ENCODE results near the gene FLT3LG. TPM values are rescaled to one million over a fixed set of nuclear protein-coding genes. Genes with fewer than 3 reads are reported as not detected.

Gene FLT3LG
- total RNA-seq, 3 donors from 2014 or later: 3.3 to 14.8 (median 7.8) TPM

GRCh38 chr19:49475191-49475917 lies 1.3 kb downstream of the FLT3LG start:
- no peak overlapping the region for H3K4me3 ChIP-seq
- intact Hi-C loops (cut with DNase I, micrococcal nuclease): no loop called here
- TF ChIP-seq CTCF (IDR thresholded peaks at IDR 0.05): no peak
- H3K36me3 ChIP-seq (ENCODE audit: low read depth): no peaks in the 10 kb centered on the region
- H3K4me1 ChIP-seq (ENCODE audit: low read depth): peaks cover 8% of the 10 kb centered on the region
- H3K9me3 ChIP-seq: no peaks in the 10 kb centered on the region
- no peak for DNase-seq
- ATAC-seq: no peak

GRCh38 chr19:49475995-49476880 lies 2.2 kb downstream of the FLT3LG start:
- DNase-seq: peak in 1 of 3 donors; percentile 66
- H3K9me3 ChIP-seq: no peaks in the 10 kb centered on the region
- peaks cover 8% of the 10 kb centered on the region for H3K4me1 ChIP-seq (ENCODE audit: low read depth)
- H3K36me3 ChIP-seq (ENCODE audit: low read depth): no peaks in the 10 kb centered on the region
- no peak overlapping the region for H3K4me3 ChIP-seq
- intact Hi-C loops (cut with DNase I, micrococcal nuclease): no loop called here
- TF ChIP-seq CTCF (IDR thresholded peaks at IDR 0.05): peak; percentile 26
- no peak for ATAC-seq

- DNase-seq (no peak), ATAC-seq (no peak)
- H3K9me3 ChIP-seq: no peaks in the 10 kb centered on the region
- H3K4me3 ChIP-seq: no peak overlapping the region
- H3K4me1 ChIP-seq (ENCODE audit: low read depth): peaks cover 3% of the 10 kb centered on the region
- TF ChIP-seq CTCF (IDR thresholded peaks at IDR 0.05): no peak
- intact Hi-C loops (cut with DNase I, micrococcal nuclease): no loop called here
- H3K36me3 ChIP-seq (ENCODE audit: low read depth): no peaks in the 10 kb centered on the region
Observed at GRCh38 chr19:49479975-49480628, 6.1 kb downstream of the FLT3LG start.

GRCh38 chr19:49481020-49481683 lies 7.1 kb downstream of the FLT3LG start:
- H3K4me1 ChIP-seq (ENCODE audit: low read depth): peaks cover 3% of the 10 kb centered on the region
- no peak for ATAC-seq
- no peaks in the 10 kb centered on the region for H3K9me3 ChIP-seq
- H3K4me3 ChIP-seq: no peak overlapping the region
- no peaks in the 10 kb centered on the region for H3K36me3 ChIP-seq (ENCODE audit: low read depth)
- intact Hi-C loops (cut with DNase I, micrococcal nuclease): no loop called here
- DNase-seq: no peak
- TF ChIP-seq CTCF (IDR thresholded peaks at IDR 0.05): no peak

GRCh38 chr19:49486232-49486631 lies 12.2 kb downstream of the FLT3LG start:
- intact Hi-C loops (cut with DNase I, micrococcal nuclease): no loop called here
- DNase-seq (no peak), ATAC-seq (no peak)
- Histone ChIP-seq H3K9me3 (no peaks in the 10 kb centered on the region), H3K4me1 (ENCODE audit: low read depth) (peaks cover 21% of the 10 kb centered on the region), H3K4me3 (no peak overlapping the region), H3K36me3 (ENCODE audit: low read depth) (peaks cover 12% of the 10 kb centered on the region)
- no peak for TF ChIP-seq CTCF (IDR thresholded peaks at IDR 0.05)
